Neutrophil (primary cell): Measurements from ENCODE around the gene LIM2.

Experiments
- H3K27ac ChIP-seq: fragments of 200-600 bp; sonication (generic); 2 replicates; pipeline ENCODE4 v1.5.1; 2016; ENCODE audit warnings: mild to moderate bottlenecking, moderate library complexity
- H3K27me3 ChIP-seq: fragments of 200-600 bp; sonication (generic); 2 replicates; pipeline ENCODE4 v1.6.0; 2016; ENCODE audit warnings: mild to moderate bottlenecking
- H3K36me3 ChIP-seq: fragments of 200-600 bp; sonication (generic); 2 replicates; pipeline ENCODE4 v1.5.1; 2017
- H3K4me1 ChIP-seq, 2 experiments: fragments of 200-600 bp in 1 of 2; sonication (generic) in 1 of 2; 1 replicate in 1 of 2; 2 replicates in 1 of 2; pipeline versions ENCODE4 v1.5.1 to v1.6.1; 2013 to 2016; ENCODE audit warnings: low read depth in 1 of 2, low read length in 1 of 2, mild to moderate bottlenecking in 1 of 2, moderate library complexity in 1 of 2; ENCODE audit not compliant: control insufficient read depth in 1 of 2, insufficient read depth in 1 of 2
- H3K4me3 ChIP-seq, 2 experiments: fragments of 200-600 bp in 1 of 2; sonication (generic) in 1 of 2; 1 replicate in 1 of 2; 2 replicates in 1 of 2; pipeline ENCODE4 v1.5.1; 2013 to 2016; ENCODE audit warnings: low read depth in 1 of 2, low read length in 1 of 2, mild to moderate bottlenecking in 1 of 2, moderate library complexity in 1 of 2
- H3K9me3 ChIP-seq: fragments of 200-600 bp; sonication (generic); 2 replicates; pipeline ENCODE4 v1.5.1; 2016
- TF ChIP-seq, protein P1 (sequence below): fragments of 200-600 bp; sonication (generic); IDR thresholded peaks from 2 replicates; pipeline ENCODE4 v1.5.1; 2016; ENCODE audit warnings: antibody characterized with exemption

Gene LIM2

DNA sequence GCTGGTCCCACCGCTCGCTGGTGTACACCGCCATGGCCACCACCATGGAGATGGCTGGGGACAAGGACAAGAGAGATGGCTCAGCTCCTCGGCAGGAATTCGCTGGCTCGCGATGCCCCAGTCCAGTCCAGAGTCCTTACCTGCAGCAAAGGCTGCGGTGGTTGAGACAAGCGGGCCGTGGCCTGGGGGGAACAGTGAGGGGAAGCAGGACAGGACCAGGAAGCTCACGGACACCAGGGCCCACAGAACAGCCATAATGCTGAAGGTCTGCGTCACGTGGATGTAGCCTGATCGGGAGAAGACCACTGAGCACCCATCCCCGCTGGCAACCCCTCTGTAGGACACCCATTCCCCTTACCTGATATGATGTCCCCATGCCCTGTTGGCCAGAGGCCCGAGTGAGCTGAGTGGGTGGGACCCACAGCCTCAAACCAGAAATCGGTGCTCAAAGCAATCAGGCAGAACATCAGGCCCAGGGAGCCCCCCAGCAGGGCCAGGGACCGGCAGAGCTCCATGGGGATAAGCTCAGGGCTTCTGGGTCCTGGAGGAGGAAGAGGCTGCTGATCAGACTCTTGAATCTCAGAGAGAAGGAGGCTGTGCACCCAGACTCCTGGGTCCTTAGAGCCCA lies 15.6 kb downstream of the LIM2 start:
- Histone ChIP-seq H3K27me3 (no peaks in the 10 kb centered on the region), H3K4me3 (peak overlapping the region; percentile 24 to 48), H3K4me1 (peaks cover 86 to 92% of the 10 kb centered on the region in 2 experiments), H3K27ac (peak overlapping the region; percentile 85), H3K9me3 (no peaks in the 10 kb centered on the region), H3K36me3 (no peaks in the 10 kb centered on the region)
- TF ChIP-seq, protein P1, sequence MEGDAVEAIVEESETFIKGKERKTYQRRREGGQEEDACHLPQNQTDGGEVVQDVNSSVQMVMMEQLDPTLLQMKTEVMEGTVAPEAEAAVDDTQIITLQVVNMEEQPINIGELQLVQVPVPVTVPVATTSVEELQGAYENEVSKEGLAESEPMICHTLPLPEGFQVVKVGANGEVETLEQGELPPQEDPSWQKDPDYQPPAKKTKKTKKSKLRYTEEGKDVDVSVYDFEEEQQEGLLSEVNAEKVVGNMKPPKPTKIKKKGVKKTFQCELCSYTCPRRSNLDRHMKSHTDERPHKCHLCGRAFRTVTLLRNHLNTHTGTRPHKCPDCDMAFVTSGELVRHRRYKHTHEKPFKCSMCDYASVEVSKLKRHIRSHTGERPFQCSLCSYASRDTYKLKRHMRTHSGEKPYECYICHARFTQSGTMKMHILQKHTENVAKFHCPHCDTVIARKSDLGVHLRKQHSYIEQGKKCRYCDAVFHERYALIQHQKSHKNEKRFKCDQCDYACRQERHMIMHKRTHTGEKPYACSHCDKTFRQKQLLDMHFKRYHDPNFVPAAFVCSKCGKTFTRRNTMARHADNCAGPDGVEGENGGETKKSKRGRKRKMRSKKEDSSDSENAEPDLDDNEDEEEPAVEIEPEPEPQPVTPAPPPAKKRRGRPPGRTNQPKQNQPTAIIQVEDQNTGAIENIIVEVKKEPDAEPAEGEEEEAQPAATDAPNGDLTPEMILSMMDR: no peak

DNA sequence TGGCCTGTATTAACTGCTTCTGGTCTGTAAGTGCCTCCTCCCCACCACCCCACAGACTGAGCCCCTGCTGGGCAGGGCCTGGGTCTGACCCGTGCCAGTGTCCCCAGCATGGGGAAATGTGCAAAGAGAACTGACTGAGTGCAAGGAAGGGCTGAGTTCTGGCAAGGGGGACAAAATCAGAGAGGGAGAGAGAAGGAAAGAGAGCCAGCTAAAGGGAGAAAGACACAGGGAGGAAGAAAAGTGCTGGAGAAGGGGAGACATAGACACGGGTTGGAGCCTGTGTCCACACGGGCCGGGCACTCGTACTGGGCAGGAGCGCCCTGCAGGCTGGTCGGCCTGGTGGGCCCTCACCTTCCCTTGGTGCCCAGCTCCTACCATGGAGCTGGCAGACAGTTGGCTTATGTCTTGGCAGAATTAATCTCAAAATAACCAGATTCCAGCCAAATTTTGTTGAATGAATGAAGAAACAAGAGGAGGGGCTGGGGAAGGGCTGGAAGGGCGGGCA lies 16.5 kb downstream of the LIM2 start:
- peak overlapping the region in 1 of 2 experiments; percentile 48 for H3K4me3 ChIP-seq
- H3K9me3 ChIP-seq: no peaks in the 10 kb centered on the region
- peaks cover 88 to 93% of the 10 kb centered on the region in 2 experiments for H3K4me1 ChIP-seq
- H3K36me3 ChIP-seq: no peaks in the 10 kb centered on the region
- H3K27me3 ChIP-seq: no peaks in the 10 kb centered on the region
- peak overlapping the region; percentile 85 for H3K27ac ChIP-seq
- TF ChIP-seq, protein P1: no peak

DNA sequence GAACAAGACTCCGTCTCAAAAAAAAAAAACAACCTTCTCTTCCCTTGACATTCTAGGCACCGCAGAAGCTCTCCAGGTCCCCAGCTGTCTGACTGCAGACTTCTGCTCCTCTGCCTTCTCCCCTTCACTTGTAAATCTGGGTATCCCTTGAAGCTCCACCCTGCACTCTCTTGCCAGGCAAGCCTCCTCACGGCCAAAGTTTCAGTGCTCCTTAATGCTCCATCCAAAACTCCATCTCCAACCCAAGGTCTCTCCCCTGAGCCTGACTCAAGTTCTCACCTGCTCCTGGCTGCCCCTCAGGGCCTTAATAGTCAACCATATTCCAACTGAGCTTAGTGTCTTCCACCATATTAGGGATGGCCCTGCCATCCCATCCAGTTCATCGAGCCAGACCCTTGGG lies 17.5 kb downstream of the LIM2 start:
- Histone ChIP-seq H3K4me3 (no peak overlapping the region), H3K27me3 (no peaks in the 10 kb centered on the region)

DNA sequence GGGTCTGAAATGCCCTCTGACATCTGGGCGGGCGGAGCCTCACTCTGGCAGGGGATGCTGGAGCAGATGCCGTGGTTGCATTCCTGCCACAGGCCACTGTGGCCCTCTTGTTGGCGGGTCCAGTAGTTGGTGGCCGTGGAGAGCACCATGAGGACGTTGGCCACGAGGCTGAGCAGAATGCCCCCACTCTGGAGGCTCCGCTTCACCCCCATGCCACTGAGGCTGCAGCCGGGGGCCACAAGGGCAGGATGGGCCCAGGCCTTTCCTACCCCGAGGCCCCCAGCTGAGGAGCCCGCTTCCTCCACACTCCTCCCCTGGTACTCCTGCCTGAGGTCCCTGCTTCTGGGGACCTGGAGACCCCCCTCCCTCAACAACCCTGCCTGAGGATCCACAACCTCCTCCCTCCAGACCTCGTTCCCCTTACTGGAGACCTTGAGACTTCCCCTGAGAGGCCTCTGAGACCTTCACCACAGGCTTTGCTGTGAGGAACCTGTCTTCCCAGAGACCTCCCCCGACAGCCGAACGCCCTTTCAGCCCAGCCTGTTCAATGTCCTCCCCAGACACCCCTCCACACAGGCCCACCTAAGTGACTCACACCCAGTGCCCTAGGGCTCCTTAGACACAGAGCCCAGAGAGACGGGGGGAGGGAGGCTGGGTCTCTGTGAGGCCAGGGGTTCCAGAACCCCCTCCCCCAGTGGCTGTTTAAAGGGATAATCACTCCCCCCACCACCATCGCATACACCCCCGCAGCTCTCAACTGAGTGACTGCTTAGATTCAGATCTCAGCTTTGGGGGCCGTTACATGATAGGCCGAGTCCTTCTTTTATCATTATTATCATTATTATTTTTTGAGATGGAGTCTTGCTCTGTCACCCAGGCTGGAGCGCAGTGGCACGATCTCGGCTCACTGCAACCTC lies 19.1 kb downstream of the LIM2 start, which contains the start of gene CLDND2:
Gene CLDND2 (minus strand): TSS at position 638 of the 917 bp plus-strand sequence. CDS start 426 bp downstream, at position 212.
- H3K27ac ChIP-seq: peak within 1 kb of the TSS; percentile 86
- H3K9me3 ChIP-seq: no peaks in the 10 kb centered on the region
- TF ChIP-seq, protein P1: no peak
- peak within 1 kb of the TSS; percentile 90 to 96 for H3K4me3 ChIP-seq
- peaks cover 73 to 82% of the 10 kb centered on the region in 2 experiments for H3K4me1 ChIP-seq
- no peaks in the 10 kb centered on the region for H3K36me3 ChIP-seq
- H3K27me3 ChIP-seq: no peaks in the 10 kb centered on the region

More for the DNA sequence above, 17.5 kb downstream of the LIM2 start:
- H3K27ac ChIP-seq: peak overlapping the region; percentile 85
- H3K36me3 ChIP-seq: no peaks in the 10 kb centered on the region
- H3K4me1 ChIP-seq: peaks cover 86 to 90% of the 10 kb centered on the region in 2 experiments
- TF ChIP-seq, protein P1: no peak
- no peaks in the 10 kb centered on the region for H3K9me3 ChIP-seq

DNA sequence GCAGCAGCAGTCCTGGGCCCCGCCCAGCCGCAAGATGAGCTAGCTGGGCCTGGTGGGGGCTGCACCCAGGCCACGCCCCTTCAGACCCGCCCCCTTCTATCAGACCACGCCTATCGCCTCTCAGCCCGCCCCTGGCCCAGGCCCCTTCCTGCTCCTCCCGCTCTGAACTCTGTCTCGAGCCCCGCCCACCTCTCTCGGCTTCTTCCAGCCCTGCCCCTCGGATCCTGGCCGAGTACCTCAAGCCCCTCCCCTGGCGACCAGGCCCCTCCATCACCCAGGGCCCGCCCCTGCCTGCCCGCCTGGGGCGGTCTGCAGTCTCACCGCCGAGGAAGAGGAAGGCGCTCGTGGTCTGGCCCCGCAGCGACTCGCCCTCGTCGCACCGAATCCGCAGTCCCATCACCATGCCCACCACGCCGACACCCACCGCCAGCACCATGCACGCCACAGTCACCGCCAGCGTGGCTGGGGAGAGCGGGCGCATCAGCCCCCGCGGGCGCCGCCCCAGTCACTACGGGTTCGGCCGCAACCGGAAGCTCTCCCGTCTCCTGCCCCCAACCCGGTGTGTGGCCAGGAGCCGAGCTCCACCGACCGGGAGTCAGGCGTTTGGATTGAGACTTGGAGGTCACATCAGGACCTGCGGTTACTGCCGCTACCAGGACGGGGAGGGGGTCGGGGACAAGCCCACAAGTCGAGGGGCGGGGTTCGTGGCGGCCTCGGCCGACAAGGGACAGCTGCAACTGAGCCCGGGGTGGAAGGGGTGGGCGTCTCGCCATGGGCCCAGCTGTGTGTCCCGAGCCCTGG lies 20.0 kb downstream of the LIM2 start:
- TF ChIP-seq, protein P1: peak; percentile 61
- H3K4me1 ChIP-seq: peaks cover 64 to 73% of the 10 kb centered on the region in 2 experiments
- peak overlapping the region; percentile 90 to 96 for H3K4me3 ChIP-seq
- H3K9me3 ChIP-seq: no peaks in the 10 kb centered on the region
- peak overlapping the region; percentile 86 for H3K27ac ChIP-seq
- no peaks in the 10 kb centered on the region for H3K27me3 ChIP-seq
- no peaks in the 10 kb centered on the region for H3K36me3 ChIP-seq
